Osteocyte (in vitro differentiated cells): ENCODE measurements around the gene TMEM175. TPM values are rescaled to one million over a fixed set of nuclear protein-coding genes. Genes with fewer than 3 reads are reported as not detected.

Experiments
- DNase-seq: peaks from one replicate; pipeline ENCODE4 v3.0.0; 2021; ENCODE audit warnings: mixed read lengths; ENCODE audit not compliant: unreplicated experiment; ENCODE audit errors: extremely low spot score
- H3K27ac Mint-ChIP-seq: one replicate; pipeline ENCODE4 v1.8.0; 2021; ENCODE audit warnings: mild to moderate bottlenecking, mixed read lengths; ENCODE audit not compliant: unreplicated experiment
- H3K27me3 Mint-ChIP-seq: one replicate; pipeline ENCODE4 v1.8.0; 2021; ENCODE audit warnings: mixed read lengths; ENCODE audit not compliant: unreplicated experiment
- H3K36me3 Mint-ChIP-seq: one replicate; pipeline ENCODE4 v1.8.0; 2021; ENCODE audit warnings: mixed read lengths; ENCODE audit not compliant: unreplicated experiment
- H3K4me1 Mint-ChIP-seq: one replicate; pipeline ENCODE4 v1.8.0; 2021; ENCODE audit warnings: mixed read lengths; ENCODE audit not compliant: unreplicated experiment
- H3K4me3 Mint-ChIP-seq: one replicate; pipeline ENCODE4 v1.8.0; 2021; ENCODE audit warnings: mild to moderate bottlenecking, moderate library complexity, mixed read lengths; ENCODE audit not compliant: unreplicated experiment
- H3K9me3 Mint-ChIP-seq: one replicate; pipeline ENCODE4 v1.8.0; 2021; ENCODE audit warnings: mixed read lengths; ENCODE audit not compliant: unreplicated experiment
- total RNA-seq: library from RNA; stranded (reverse); gene quantifications from 2 replicates; pipeline ENCODE4 v1.2.1, GENCODE V29; 2021
- TF ChIP-seq, protein P1 (sequence below): fragments of 200-600 bp; sonication (generic); IDR thresholded peaks from 2 replicates; pipeline ENCODE4 v1.5.0; 2021; ENCODE audit warnings: antibody characterized with exemption, mild to moderate bottlenecking, moderate library complexity

Gene TMEM175
- total RNA-seq, 1 donor from 2014 or later = 39.7 TPM

- Mint-ChIP-seq H3K4me3 (no peak overlapping the region), H3K9me3 (no peaks in the 10 kb centered on the region), H3K27ac (no peak overlapping the region), H3K36me3 (no peaks in the 10 kb centered on the region), H3K27me3 (no peaks in the 10 kb centered on the region), H3K4me1 (peaks cover 7% of the 10 kb centered on the region)
- TF ChIP-seq, protein P1, sequence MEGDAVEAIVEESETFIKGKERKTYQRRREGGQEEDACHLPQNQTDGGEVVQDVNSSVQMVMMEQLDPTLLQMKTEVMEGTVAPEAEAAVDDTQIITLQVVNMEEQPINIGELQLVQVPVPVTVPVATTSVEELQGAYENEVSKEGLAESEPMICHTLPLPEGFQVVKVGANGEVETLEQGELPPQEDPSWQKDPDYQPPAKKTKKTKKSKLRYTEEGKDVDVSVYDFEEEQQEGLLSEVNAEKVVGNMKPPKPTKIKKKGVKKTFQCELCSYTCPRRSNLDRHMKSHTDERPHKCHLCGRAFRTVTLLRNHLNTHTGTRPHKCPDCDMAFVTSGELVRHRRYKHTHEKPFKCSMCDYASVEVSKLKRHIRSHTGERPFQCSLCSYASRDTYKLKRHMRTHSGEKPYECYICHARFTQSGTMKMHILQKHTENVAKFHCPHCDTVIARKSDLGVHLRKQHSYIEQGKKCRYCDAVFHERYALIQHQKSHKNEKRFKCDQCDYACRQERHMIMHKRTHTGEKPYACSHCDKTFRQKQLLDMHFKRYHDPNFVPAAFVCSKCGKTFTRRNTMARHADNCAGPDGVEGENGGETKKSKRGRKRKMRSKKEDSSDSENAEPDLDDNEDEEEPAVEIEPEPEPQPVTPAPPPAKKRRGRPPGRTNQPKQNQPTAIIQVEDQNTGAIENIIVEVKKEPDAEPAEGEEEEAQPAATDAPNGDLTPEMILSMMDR = no peak
- DNase-seq = no peak
These were observed 36.0 kb downstream of the TMEM175 start for GRCh38 chr4:968221-968620.

GRCh38 chr4:968621-969394, 36.5 kb downstream of the TMEM175 start:
- no peak overlapping the region for H3K4me3 Mint-ChIP-seq
- H3K9me3 Mint-ChIP-seq = no peaks in the 10 kb centered on the region
- no peaks in the 10 kb centered on the region for H3K36me3 Mint-ChIP-seq
- DNase-seq = no peak
- H3K27ac Mint-ChIP-seq = no peak overlapping the region
- TF ChIP-seq, protein P1 = no peak
- H3K4me1 Mint-ChIP-seq = peaks cover 7% of the 10 kb centered on the region
- H3K27me3 Mint-ChIP-seq = no peaks in the 10 kb centered on the region

DNA sequence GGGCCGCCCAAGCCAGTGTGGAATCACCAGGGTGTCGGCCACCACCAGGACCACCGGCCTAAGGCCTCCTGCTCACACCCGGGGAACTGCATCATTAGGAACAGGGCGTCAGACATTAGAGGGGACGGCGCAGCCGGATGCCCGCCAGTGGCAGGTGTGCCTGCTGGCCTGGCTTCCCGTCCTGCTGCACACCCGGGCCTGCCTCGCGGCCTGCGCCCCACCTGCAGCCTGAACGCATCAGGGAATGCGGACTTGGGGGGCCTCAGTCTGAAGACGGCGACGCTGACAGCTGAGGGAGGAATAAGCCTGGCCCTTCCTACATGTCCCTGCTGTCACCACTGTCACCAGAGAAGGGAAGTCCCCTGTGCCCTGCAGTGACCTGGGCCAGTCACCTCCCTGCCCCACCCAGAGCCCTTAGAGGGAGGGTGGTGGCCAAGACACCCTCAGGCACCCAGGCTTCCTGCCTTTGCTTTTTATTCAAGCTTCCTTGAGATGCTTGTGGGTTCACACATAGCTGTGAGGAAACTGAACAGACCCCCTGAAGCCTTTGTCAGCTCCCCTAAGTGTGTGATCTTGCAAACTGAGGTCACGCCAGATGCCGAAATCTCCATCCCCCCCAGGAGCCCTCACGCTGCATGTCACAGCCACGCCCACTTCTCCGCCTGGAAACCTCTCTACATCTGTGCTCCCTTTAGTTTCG, 37.9 kb downstream of the TMEM175 start:
- Mint-ChIP-seq H3K4me3 (no peak overlapping the region), H3K27ac (no peak overlapping the region), H3K9me3 (no peaks in the 10 kb centered on the region), H3K36me3 (no peaks in the 10 kb centered on the region), H3K4me1 (peaks cover 7% of the 10 kb centered on the region), H3K27me3 (no peaks in the 10 kb centered on the region)
- no peak for DNase-seq
- TF ChIP-seq, protein P1 = no peak

DNA sequence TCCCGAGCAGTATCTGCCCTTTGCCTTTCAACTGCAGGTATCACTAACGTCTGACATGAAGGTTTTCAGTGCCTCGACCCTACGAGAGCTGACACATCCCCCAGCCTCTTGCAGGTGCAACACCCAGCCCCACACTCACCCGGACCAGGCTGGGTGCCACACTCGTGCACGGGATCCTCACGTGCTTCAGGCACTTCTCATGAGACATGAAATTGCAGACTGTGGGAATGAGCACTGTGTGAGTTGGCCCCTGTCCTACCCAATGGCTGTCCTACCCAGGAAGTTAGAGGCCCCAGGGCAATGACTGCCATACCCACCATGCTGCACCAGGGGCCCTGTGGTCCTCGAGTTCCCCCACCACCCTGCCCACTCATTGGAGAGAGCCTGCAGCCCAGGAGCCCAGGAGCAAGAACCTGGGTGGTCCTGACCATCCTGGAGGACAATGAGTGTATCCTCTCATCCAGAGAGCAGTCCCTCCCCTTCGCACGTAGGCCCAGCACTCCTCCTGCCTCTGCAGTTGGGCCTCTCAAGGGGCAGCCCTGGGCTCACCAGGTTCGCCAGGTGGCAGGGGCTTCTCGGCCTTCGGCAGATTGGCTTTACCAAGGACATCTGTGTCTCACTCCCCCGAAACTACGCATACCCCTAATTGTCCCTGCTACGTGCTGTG, 38.7 kb downstream of the TMEM175 start:
- peaks cover 7% of the 10 kb centered on the region for H3K4me1 Mint-ChIP-seq
- no peak overlapping the region for H3K27ac Mint-ChIP-seq
- H3K36me3 Mint-ChIP-seq = no peaks in the 10 kb centered on the region
- H3K4me3 Mint-ChIP-seq = peak overlapping the region; percentile 40
- H3K27me3 Mint-ChIP-seq = no peaks in the 10 kb centered on the region
- TF ChIP-seq, protein P1 = no peak
- DNase-seq = no peak
- no peaks in the 10 kb centered on the region for H3K9me3 Mint-ChIP-seq
